Measurements from ENCODE around the gene SLC9A1. TPM values are rescaled to one million over a fixed set of nuclear protein-coding genes. Genes with fewer than 3 reads are reported as not detected.

The SLC9A1 gene
- polyA plus RNA-seq, 3 donors from 2014 or later, result 3.2 to 17.3 (median 3.7) TPM

- H3K36me3 Mint-ChIP-seq, result no peaks in the 10 kb centered on the region
- H3K27ac Mint-ChIP-seq, result no peak overlapping the region
- H3K4me1 Mint-ChIP-seq, result no peaks in the 10 kb centered on the region
- DNase-seq, result no peak
- peaks cover 0 to 4% (median 4%) of the 10 kb centered on the region in 3 donors for H3K27me3 Mint-ChIP-seq (ENCODE audit: low read depth in 3 of 3)
- no peaks in the 10 kb centered on the region for H3K9me3 Mint-ChIP-seq
- no peak overlapping the region for H3K4me3 Mint-ChIP-seq
Observed at GRCh38 chr1:27057801-27058625, 96.9 kb downstream of the SLC9A1 start.

- no peaks in the 10 kb centered on the region for H3K4me1 Mint-ChIP-seq
- H3K4me3 Mint-ChIP-seq, result no peak overlapping the region
- peaks cover 0 to 4% (median 4%) of the 10 kb centered on the region in 3 donors for H3K27me3 Mint-ChIP-seq (ENCODE audit: low read depth in 3 of 3)
- no peak overlapping the region for H3K27ac Mint-ChIP-seq
- no peak for DNase-seq
- no peaks in the 10 kb centered on the region for H3K9me3 Mint-ChIP-seq
- no peaks in the 10 kb centered on the region for H3K36me3 Mint-ChIP-seq
Observed at GRCh38 chr1:27057389-27057788, 97.5 kb downstream of the SLC9A1 start.

- H3K36me3 Mint-ChIP-seq, result no peaks in the 10 kb centered on the region
- H3K4me3 Mint-ChIP-seq, result no peak overlapping the region
- no peaks in the 10 kb centered on the region for H3K4me1 Mint-ChIP-seq
- H3K9me3 Mint-ChIP-seq, result no peaks in the 10 kb centered on the region
- DNase-seq, result no peak
- H3K27me3 Mint-ChIP-seq (ENCODE audit: low read depth in 3 of 3), result peaks cover 0 to 4% (median 0%) of the 10 kb centered on the region in 3 donors
- no peak overlapping the region for H3K27ac Mint-ChIP-seq
Observed at GRCh38 chr1:27053977-27054753, 100.8 kb downstream of the SLC9A1 start.

GRCh38 chr1:27052527-27052926, 102.4 kb downstream of the SLC9A1 start:
- no peak for DNase-seq
- H3K9me3 Mint-ChIP-seq, result no peaks in the 10 kb centered on the region
- no peak overlapping the region for H3K4me3 Mint-ChIP-seq
- no peaks in the 10 kb centered on the region for H3K4me1 Mint-ChIP-seq
- H3K36me3 Mint-ChIP-seq, result no peaks in the 10 kb centered on the region
- no peak overlapping the region for H3K27ac Mint-ChIP-seq
- H3K27me3 Mint-ChIP-seq (ENCODE audit: low read depth in 3 of 3), result peaks cover 0 to 6% (median 0%) of the 10 kb centered on the region in 3 donors

GRCh38 chr1:27049607-27050006, 105.3 kb downstream of the SLC9A1 start:
- Mint-ChIP-seq H3K9me3 (no peaks in the 10 kb centered on the region), H3K4me3 (no peak overlapping the region), H3K27ac (no peak overlapping the region), H3K4me1 (peaks cover 13 to 14% of the 10 kb centered on the region in 2 donors), H3K27me3 (ENCODE audit: low read depth in 3 of 3) (peaks cover 0 to 8% (median 0%) of the 10 kb centered on the region in 3 donors), H3K36me3 (no peaks in the 10 kb centered on the region)
- DNase-seq, result no peak

- peaks cover 16 to 17% of the 10 kb centered on the region in 2 donors for H3K4me1 Mint-ChIP-seq
- no peaks in the 10 kb centered on the region for H3K9me3 Mint-ChIP-seq
- DNase-seq, result no peak
- peaks cover 0 to 5% (median 0%) of the 10 kb centered on the region in 3 donors for H3K27me3 Mint-ChIP-seq (ENCODE audit: low read depth in 3 of 3)
- no peak overlapping the region for H3K4me3 Mint-ChIP-seq
- no peaks in the 10 kb centered on the region for H3K36me3 Mint-ChIP-seq
- no peak overlapping the region for H3K27ac Mint-ChIP-seq
Observed at GRCh38 chr1:27049100-27049499, 105.8 kb downstream of the SLC9A1 start.

Other genes with a start within 250 kb of the SLC9A1 start
- gene NR0B2, start 241.2 kb downstream of the SLC9A1 start, polyA plus RNA-seq, result not detected
- 100 to 1,000 TPM in 1 of 3 donors, 10 to 100 TPM in 2; 60.0 to 116 (median 70.4) TPM for gene NUDC, start 233.4 kb downstream of the SLC9A1 start, polyA plus RNA-seq
- 1 to 10 TPM in 1 of 3 donors, under 1 TPM in 1, not detected in 1; 0.29 to 1.3 TPM for gene KDF1, start 194.7 kb downstream of the SLC9A1 start, polyA plus RNA-seq
- not detected for gene TRNP1, start 161.4 kb downstream of the SLC9A1 start, polyA plus RNA-seq
- gene TENT5B, start 142.3 kb downstream of the SLC9A1 start, polyA plus RNA-seq, result not detected
- gene WDTC1, start 79.5 kb upstream of the SLC9A1 start, polyA plus RNA-seq, result 10 to 100 TPM in 1 of 3 donors, 1 to 10 TPM in 2; 3.2 to 16.4 (median 5.6) TPM
- gene TMEM222, start 167.0 kb upstream of the SLC9A1 start, polyA plus RNA-seq, result 10 to 100 TPM; 56.0 to 99.3 (median 69.8) TPM
- gene SYTL1, start 186.9 kb upstream of the SLC9A1 start, polyA plus RNA-seq, result 100 to 1,000 TPM; 157 to 211 (median 158) TPM
- gene MAP3K6, start 211.8 kb upstream of the SLC9A1 start, polyA plus RNA-seq, result 1 to 10 TPM; 2.0 to 5.1 (median 3.6) TPM
- gene FCN3, start 219.7 kb upstream of the SLC9A1 start, polyA plus RNA-seq, result not detected
- not detected for gene CD164L2, start 228.2 kb upstream of the SLC9A1 start, polyA plus RNA-seq
- not detected for gene GPR3, start 237.5 kb upstream of the SLC9A1 start, polyA plus RNA-seq

Measured in immature natural killer cell (primary cell).